Ishikawa (cell line): Measurements from ENCODE around the gene CIITA.

Source experiments
- CEBPB ChIP-seq: IDR thresholded peaks from 2 replicates; pipeline ENCODE4 v1.6.1; 2012
- CREB1 ChIP-seq: IDR thresholded peaks from 2 replicates; pipeline ENCODE4 v1.6.1; 2012; ENCODE audit warnings: low read depth
- EGR1 ChIP-seq: IDR thresholded peaks from 2 replicates; pipeline ENCODE4 v1.6.1; 2012
- EP300 ChIP-seq: IDR thresholded peaks from 2 replicates; pipeline ENCODE4 v1.6.1; 2012; ENCODE audit warnings: borderline replicate concordance
- FOXM1 ChIP-seq: IDR thresholded peaks from 2 replicates; pipeline ENCODE4 v1.6.1; 2012; ENCODE audit warnings: low read depth, borderline replicate concordance
- NFIC ChIP-seq: IDR thresholded peaks from 2 replicates; pipeline ENCODE4 v1.6.1; 2012
- RAD21 ChIP-seq: IDR thresholded peaks from 2 replicates; pipeline ENCODE4 v1.6.1; 2012; ENCODE audit warnings: low read depth
- TAF1 ChIP-seq: IDR thresholded peaks from 2 replicates; pipeline ENCODE4 v1.6.1; 2012; ENCODE audit warnings: low read depth, mild to moderate bottlenecking
- TCF12 ChIP-seq: IDR thresholded peaks from 2 replicates; pipeline ENCODE4 v1.6.1; 2012; ENCODE audit warnings: low read depth
- TEAD4 ChIP-seq: IDR thresholded peaks from 2 replicates; pipeline ENCODE4 v1.6.1; 2012
- USF1 ChIP-seq: IDR thresholded peaks from 2 replicates; pipeline ENCODE4 v1.6.1; 2012
- YY1 ChIP-seq: IDR thresholded peaks from 2 replicates; pipeline ENCODE4 v1.6.1; 2012; ENCODE audit warnings: low read depth
- ZBTB7A ChIP-seq: IDR thresholded peaks from 2 replicates; pipeline ENCODE4 v1.6.1; 2012; ENCODE audit warnings: low read depth
- TF ChIP-seq, protein P1 (sequence below): IDR thresholded peaks from 2 replicates; pipeline ENCODE4 v1.6.1; 2012
- TF ChIP-seq, protein P2 (sequence below): IDR thresholded peaks from 2 replicates; pipeline ENCODE4 v1.6.1; 2012; ENCODE audit warnings: low read depth, mild to moderate bottlenecking

Gene CIITA

GRCh38 chr16:10834130-10834529 lies 42.9 kb upstream of the CIITA start:
- TF ChIP-seq CEBPB (no peak), TEAD4 (no peak), RAD21 (no peak), CREB1 (no peak), TCF12 (no peak), YY1 (no peak), ZBTB7A (no peak), EGR1 (no peak), USF1 (no peak), TAF1 (no peak), NFIC (no peak), EP300 (no peak)
- TF ChIP-seq, protein P1, sequence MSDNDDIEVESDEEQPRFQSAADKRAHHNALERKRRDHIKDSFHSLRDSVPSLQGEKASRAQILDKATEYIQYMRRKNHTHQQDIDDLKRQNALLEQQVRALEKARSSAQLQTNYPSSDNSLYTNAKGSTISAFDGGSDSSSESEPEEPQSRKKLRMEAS, result no peak
- TF ChIP-seq, protein P2, sequence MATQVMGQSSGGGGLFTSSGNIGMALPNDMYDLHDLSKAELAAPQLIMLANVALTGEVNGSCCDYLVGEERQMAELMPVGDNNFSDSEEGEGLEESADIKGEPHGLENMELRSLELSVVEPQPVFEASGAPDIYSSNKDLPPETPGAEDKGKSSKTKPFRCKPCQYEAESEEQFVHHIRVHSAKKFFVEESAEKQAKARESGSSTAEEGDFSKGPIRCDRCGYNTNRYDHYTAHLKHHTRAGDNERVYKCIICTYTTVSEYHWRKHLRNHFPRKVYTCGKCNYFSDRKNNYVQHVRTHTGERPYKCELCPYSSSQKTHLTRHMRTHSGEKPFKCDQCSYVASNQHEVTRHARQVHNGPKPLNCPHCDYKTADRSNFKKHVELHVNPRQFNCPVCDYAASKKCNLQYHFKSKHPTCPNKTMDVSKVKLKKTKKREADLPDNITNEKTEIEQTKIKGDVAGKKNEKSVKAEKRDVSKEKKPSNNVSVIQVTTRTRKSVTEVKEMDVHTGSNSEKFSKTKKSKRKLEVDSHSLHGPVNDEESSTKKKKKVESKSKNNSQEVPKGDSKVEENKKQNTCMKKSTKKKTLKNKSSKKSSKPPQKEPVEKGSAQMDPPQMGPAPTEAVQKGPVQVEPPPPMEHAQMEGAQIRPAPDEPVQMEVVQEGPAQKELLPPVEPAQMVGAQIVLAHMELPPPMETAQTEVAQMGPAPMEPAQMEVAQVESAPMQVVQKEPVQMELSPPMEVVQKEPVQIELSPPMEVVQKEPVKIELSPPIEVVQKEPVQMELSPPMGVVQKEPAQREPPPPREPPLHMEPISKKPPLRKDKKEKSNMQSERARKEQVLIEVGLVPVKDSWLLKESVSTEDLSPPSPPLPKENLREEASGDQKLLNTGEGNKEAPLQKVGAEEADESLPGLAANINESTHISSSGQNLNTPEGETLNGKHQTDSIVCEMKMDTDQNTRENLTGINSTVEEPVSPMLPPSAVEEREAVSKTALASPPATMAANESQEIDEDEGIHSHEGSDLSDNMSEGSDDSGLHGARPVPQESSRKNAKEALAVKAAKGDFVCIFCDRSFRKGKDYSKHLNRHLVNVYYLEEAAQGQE, result no peak

DNA sequence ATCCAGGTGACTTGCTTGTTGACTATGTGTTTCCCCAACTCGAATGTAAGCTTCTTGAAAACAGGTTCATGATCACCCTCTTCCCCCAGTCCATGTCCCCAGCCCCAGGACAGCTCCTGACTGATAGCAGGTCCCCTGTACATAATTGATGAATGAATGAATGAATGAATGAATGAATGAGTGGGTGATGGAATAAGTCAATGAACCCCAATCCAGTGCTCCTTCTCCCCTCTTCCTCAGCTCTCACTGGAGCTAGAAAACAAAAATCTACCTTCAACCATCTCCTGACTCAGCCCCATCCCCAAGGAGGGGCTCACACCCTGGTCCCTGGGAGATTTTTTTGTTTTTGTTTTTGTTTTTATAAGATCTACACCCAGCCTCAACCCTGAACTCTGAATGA lies 42.2 kb upstream of the CIITA start:
- TF ChIP-seq, protein P2, result no peak
- TF ChIP-seq RAD21 (no peak), CREB1 (no peak), FOXM1 (no peak), YY1 (no peak), NFIC (no peak), TEAD4 (no peak), EP300 (no peak), USF1 (no peak), ZBTB7A (no peak), CEBPB (no peak)
- TF ChIP-seq, protein P1, result no peak

DNA sequence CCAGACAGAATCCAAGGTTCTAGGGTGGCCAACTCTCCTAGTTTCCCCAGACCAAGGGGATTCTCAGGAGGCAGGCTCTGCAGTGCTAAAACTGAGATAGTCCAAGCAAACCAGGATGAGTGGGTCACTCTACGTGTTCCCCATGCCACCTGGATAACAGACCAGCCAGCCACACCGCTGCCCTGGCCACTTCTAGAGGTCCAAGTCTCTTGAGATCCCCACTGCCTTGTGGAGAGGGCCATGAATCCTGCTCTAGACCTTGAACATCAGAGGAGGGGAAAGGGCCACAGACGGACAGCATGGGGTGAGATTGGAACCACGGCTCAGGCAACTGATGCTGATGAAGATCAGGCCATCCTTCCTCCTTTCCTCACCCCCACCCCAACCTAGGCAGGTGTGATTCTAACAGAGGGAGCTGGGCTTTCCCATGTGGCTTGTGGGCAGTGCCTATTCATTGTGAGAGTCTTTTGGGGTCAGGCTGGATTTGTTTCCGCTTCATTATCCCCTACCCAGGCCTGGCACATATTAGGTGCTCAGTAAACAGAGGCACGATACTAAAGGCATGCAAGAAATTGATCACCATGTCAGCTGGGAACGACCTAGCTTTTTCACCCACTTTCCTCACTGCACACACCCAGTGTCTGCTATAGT lies 41.6 kb upstream of the CIITA start:
- TF ChIP-seq, protein P1, result no peak

GRCh38 chr16:10836174-10836853 lies 40.7 kb upstream of the CIITA start:
- TF ChIP-seq TEAD4, result no peak
- TF ChIP-seq RAD21, result no peak
- TF ChIP-seq USF1, result no peak
- TF ChIP-seq EP300, result no peak
- no peak for TF ChIP-seq CEBPB
- TF ChIP-seq CREB1, result no peak
- TF ChIP-seq, protein P1, result no peak
- no peak for TF ChIP-seq EGR1
- no peak for TF ChIP-seq ZBTB7A
- no peak for TF ChIP-seq TAF1
- TF ChIP-seq, protein P2, result no peak
- TF ChIP-seq NFIC, result no peak
- TF ChIP-seq YY1, result no peak
- TF ChIP-seq FOXM1, result no peak
- TF ChIP-seq TCF12, result no peak
